Gastroesophageal sphincter (tissue), 2 donors: ENCODE results near the gene GSAP.

Source experiments
- EP300 ChIP-seq: sonication (generic); formaldehyde crosslinking; IDR thresholded peaks from one replicate; pipeline ENCODE4 v1.6.1; 2017; ENCODE audit warnings: antibody characterized with exemption, mild to moderate bottlenecking
- POLR2A ChIP-seq, 2 donors: fragments of 450-650 bp; IDR thresholded peaks; one replicate each; pipeline ENCODE4 v1.6.1; 2017; ENCODE audit warnings: antibody characterized with exemption in 2 of 2, mild to moderate bottlenecking in 2 of 2, moderate library complexity in 1 of 2

DNA sequence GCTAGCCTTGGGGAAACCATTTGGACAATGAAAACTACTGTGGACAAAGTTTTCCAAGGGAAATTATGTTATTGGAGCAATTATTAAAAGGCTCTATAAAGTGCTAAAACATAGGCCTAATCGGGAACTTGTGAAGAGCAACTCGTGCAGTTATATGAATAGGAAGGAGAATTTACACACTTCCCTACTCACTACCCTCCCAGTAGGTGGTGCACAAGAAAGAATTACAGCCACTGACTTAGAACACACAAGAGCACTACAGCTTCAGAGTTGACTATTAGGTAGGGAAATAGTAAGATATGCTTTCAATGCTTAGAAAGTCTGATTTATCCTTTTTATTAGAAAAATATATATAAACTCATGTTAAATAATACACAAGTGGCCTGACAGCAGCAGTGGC is 47.2 kb downstream of the GSAP start:
- TF ChIP-seq EP300 (no peak), POLR2A (IDR thresholded peaks at IDR 0.05) (no peak)
